Muscle of arm (tissue), 12 donors: Measurements from ENCODE around the gene CMPK1. TPM values are rescaled to one million over a fixed set of nuclear protein-coding genes. Genes with fewer than 3 reads are reported as not detected.
"Not testable (repeated sequence)": the region's sequence is repeated elsewhere in the genome, so short reads cannot be mapped to it uniquely, and the experiment has no call there.

Experiments
- DNase-seq: peaks from one replicate; pipeline ENCODE4 v3.0.0-alpha.2; 2013
- polyA plus RNA-seq, 12 donors: library from polyadenylated mRNA; unstranded; fragments of 120-200 nt; gene quantifications; one replicate each; pipeline ENCODE4 v1.2.1, GENCODE V29; 2013; ENCODE audit not compliant: insufficient read length in 12 of 12

Gene CMPK1
- polyA plus RNA-seq, 12 donors = 68.1 to 87.5 (median 79.1) TPM; not detected in 1

DNA sequence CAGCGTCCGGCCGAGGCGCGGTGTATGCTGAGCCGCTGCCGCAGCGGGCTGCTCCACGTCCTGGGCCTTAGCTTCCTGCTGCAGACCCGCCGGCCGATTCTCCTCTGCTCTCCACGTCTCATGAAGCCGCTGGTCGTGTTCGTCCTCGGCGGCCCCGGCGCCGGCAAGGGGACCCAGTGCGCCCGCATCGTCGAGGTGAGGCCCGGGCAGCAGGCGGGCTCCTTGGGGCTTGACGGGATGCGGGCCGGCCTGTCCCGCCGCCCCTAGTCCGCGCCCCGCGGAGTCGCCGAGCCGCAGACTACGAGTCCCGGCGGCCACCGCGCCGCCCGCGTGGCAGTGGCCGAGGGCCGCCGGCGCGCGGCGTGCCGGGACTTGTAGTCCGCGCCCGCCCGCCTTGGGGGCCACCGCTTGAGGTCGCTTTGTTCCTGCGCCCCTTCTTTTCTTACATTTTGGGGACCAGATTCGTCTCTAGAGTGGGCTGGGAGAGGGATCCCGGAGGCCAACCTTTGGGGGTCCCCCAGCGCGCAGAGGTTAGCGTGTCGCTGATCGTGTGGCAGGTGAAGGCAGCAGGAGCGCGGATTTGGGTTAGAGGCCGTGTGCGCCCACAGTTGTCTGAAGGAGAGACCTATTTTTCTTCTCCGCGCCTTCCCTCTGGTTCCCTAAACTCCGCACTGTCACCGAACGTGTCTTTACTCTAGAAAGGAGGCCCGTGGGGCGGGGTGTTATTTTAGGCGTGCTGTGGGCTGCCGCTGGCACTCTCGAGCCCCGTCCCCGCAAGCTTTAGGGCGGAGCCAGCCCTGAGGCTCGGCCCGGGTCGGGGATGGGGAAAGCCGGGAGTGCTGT lies 553 bp downstream of the CMPK1 start:
- peak; percentile 83 for DNase-seq

DNA sequence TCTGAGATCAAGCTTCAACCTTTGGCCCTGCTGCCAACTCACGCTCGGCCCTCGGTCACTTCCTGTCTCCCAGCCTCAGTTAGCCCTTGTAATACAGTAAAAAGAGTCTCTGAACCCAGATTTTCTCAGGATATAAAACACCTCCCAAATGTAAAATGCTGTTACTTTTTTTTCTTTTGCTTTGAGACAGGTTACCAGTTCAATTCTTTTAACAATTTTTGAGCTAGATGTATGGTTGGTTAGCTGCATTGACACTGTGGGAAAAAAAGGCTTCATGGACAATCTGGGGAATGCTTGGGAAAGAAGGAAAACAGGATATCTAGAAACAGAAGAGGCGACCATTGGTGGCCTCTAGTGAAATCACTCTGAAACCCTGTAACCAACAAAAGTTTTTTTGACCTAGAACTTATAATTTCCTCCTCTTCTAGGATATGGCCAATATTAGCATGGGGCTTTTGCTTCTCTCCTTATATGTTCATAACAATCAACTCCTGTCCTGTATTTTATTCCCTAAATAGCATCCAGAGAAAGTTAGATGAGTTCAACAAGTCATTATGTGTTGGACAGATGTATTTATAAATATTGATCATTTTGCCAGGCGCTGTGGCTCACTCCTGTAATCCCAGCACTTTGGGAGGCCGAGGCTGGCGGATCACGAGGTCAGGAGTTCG lies 1.3 kb downstream of the CMPK1 start:
- no peak for DNase-seq

DNA sequence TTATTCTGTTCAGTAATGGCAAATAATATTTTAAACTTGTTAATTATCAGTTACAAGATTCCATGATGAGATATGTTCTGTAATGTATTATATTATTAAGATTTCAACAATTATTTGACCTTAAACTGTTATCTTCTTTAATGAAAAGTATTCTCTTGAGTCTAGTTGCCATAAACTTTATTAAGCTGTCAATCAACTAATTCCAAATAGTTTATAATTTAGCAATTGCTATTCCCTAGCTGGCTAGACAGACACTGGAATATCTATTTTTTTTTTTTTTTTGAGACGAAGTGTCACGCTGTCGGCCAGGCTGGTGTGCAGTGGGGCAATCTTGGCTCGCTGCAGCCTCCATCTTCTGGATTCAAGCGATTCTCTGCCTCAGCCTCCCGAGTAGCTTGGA lies 3.8 kb downstream of the CMPK1 start:
- no peak for DNase-seq

DNA sequence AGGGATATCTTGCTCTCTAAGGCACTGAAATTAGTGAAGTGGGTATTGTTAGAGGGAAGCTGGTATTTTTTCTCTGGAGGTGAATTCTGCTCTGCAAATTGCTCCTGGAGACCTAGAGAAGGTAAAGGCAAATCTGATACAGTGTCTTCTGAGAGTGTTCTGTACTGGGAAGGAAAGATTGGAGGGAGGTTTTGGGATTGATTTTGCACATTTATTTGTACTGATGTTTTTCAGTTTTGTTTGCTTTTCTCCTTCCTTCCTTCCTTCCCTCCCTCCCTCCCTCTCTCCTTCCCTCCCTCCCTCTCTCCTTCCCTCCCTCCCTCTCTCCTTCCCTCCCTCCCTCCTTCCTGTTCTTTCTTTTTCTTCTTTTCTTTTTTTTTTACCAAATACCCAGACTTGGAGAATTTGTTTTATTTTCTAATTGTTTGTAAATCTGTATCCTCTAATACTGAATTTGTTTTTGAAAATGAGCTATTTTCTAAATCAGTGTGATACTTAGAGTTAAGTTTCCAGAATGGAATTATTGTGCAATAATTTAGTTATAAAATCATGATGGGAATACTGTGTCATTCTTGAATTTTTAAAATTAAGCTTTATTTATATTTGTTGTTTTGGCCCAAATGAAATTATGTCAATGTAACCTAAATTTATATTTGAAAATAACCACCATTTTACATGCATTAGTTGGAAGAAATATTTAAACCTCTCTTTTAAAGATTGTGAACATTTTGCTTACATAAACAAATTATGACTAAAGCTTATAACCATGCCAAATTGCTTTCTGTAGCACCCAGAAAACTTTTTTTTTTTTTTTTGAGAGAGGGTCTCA lies 4.9 kb downstream of the CMPK1 start:
- no peak for DNase-seq

DNA sequence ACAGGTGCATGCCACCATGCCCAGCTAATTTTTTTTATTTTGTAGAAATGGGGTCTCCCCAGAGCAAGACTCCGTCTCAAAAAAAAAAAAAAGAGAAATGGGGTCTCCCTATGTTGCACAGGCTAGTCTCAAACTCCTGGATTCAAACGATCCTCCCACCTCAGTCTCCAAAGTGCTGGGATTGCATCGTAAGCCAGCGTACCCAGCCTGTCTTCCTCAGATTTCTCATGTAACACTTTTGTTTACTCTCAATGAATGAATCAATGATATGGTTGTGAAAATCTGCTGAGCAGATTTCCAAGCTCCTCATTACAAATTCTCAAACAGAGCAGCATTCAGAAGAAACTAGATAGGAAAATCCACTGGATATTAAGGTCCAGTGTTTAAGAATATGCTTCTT lies 6.6 kb downstream of the CMPK1 start:
- no peak for DNase-seq

DNA sequence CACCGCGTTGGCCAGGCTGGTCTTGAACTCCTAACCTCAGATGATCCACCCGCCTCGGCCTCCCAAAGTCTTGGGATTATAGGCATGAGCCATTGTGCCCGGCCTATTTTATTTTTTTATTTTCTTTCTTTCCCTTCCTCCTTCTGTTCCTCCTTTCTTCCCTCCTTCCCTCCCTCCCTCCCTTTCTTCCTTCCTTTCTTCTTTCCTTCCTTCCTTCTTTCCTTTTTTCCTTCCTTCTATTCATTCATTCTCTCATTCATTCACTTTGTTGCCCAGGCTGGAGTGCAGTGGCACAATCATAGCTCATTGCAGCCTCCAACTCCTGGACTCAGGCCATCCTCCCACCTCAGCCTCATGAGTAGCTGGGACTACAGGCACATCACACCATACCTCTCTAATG lies 13.4 kb downstream of the CMPK1 start:
- not testable (repeated sequence) for DNase-seq

DNA sequence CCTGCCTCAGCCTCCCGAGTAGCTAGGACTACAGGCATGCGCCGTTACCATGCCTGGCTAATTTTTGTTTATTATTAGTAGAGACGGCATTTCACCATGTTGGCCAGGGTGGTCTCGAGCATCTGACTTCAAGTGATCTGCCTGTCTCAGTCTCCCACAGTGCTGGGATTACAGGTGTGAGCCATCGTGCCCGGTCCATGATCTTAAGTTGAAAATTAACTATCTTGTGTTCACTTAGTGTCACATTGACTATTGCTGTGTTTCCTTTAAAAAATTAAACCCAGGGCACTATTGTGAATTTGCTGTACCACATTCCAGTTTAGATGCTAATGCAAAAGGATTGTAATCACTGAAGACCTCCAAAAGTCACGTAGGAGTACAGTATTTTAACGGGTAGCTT lies 14.1 kb downstream of the CMPK1 start:
- DNase-seq = no peak

DNA sequence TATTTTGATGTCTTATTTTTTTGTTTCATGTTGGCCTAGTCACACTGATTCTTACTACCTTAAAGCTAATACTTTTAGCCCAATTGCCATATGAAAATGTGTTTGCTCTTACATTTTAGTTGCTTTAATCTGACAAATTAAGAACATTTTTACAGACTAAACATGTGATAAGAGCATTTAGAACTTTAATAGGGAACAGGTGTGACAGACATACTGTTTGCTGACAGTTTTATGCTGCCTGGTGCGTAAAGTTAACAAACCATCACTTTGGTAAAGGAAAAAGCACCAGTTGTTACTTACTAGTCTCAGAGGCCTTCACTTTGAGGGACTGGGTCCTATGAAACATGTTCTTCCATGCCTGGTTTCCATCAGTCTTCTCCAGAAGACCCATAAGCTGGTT lies 14.7 kb downstream of the CMPK1 start:
- no peak for DNase-seq

DNA sequence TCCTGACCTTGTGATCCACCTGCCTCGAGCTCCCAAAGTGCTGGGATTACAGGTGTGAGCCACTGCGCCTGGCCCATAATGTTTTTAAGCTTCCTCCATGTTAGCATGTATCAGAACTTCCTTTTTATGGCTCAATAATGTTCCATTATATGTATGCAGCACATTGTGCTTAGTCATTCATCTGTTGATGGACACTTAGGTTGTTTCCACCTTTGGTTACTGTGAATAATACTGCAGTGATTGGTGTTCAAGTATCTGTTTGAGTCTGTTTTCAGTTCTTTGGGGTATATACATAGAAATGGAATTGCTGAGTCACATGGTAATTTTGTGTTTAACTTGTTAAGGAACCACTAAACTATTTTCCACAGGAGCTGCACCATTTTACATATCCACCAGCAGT lies 17.7 kb downstream of the CMPK1 start:
- DNase-seq = no peak

DNA sequence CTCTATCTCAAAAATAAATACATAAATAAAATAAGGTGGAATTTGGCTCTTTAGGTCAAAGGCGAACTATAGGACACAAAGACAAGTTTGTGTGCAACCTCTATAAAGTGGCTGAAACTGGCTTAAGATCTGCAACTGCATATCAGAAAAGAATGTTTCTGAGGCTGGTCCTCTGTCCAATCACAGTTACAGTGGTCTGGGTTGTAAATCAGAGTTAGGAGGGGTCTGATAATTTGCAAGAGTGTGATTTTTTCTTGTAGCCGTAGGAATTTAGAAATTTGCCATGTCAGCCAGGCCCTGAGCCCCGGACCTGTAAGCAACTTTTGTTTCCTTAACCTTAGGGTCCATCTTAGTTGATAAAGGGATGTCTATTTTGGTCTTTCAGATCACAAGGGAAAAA lies 27.8 kb downstream of the CMPK1 start:
- no peak for DNase-seq

DNA sequence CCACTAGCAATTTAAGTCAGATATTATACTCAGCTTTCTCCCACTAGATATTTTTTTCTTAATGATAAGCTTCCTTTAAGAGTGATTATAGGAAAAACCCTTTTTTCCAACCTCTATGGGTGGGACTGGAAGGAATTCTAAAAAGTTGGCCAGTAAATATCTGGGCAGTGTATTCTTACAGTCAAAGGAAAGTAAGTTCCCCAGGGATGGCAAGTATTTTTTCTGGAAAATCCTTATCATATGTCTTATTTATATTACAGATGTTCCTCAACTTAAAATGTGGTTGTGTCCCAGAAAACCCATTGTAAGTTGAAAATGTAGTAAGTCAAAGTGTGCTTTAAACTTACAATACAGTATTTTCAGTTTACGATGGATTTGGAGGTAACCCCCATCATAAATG lies 29.2 kb downstream of the CMPK1 start:
- no peak for DNase-seq

DNA sequence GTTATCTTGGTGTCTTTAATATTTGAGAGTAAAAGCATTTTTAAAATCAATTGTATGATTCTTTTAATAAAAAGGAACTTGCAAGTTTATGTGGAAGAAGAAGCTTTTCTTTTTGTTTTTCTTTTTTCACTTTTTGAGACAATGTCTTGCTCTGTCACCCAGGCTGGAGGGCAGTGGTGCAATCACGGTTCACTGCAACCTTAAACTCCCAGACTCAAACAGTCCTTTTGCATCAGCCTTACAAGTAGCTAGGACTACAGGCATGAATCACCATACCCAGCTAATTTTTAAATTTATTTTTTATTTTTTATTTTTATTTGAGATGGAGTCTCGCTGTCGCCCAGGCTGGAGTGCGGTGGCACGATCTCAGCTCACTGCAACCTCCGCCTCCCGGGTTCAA lies 34.1 kb downstream of the CMPK1 start:
- DNase-seq = no peak

DNA sequence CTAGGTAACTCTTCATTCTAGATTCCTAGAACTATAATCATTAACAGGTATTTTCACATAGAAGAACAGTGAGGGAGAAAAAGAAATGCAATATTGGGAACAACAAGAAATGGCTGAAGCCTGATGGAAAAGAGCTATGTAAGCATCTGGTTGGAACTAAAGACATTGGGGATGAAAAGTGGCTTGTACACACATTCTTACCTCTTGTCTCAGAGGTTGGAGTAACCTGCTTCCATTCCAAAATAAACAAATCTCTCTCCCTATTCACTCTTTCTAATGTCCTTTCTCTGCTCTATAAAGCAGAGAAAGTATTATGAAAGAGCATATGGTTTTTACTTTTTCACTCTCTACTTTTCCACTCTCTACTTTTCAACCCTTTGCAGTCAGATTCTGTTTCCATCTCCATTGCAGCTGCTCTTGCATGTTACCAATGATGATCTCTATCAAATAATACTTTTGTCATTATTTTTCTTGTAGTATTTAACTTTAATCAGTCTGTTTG lies 37.5 kb downstream of the CMPK1 start:
- DNase-seq = no peak

DNA sequence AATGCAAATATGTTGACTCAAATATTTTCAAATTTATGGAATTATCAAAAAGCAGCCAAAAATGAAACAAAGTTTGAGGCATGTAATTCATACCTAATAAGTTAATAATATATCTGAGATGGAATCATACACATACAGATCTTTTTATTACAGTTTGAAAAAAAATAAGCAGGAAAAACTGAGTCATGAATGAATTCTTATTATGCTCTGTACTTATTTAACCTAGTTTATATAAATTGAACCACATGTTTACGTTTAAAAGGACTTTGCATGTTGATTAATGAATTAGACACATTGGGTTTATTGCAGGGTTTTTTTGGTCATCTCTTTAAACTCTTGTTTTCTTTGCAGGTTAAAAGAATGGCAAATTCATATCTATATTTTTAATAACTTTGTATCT lies 40.9 kb downstream of the CMPK1 start:
- DNase-seq = no peak

DNA sequence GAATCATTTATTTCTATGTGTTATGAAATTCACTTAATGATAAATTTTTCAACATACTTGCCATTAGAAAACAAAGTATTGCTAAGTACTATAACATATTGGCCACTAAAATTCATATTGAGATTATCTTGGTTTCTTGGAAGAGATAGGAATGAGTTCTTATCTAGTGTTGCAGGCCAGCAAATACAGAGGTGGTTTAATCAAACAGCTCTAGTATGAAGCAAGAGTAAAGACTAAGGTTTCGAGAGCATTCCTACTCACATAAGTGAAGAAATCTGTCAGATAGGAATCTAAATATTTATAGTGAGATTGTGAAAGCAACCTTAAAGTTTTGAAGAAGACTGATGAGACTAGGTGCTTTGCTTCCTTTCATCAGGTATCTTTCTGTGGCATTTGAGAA lies 44.6 kb downstream of the CMPK1 start:
- no peak for DNase-seq

DNA sequence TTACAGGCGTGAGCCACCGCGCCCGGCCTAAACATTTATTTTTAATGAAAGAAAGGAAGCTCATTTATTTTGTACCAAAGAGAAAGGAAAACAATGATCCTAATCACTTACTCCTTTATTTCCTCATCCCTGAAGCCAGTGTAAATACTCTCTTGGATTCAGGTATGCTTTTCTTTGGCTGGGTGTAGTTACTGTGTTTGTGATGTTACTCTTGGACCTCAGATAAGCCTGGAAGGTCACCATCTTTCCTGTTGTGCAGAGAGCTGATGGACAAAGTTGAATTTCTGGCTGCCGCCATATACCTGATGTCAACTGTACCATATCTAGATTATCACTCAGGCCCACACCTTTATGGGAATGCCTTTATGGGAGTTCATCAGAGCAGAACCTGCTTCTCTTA lies 47.1 kb downstream of the CMPK1 start:
- no peak for DNase-seq

DNA sequence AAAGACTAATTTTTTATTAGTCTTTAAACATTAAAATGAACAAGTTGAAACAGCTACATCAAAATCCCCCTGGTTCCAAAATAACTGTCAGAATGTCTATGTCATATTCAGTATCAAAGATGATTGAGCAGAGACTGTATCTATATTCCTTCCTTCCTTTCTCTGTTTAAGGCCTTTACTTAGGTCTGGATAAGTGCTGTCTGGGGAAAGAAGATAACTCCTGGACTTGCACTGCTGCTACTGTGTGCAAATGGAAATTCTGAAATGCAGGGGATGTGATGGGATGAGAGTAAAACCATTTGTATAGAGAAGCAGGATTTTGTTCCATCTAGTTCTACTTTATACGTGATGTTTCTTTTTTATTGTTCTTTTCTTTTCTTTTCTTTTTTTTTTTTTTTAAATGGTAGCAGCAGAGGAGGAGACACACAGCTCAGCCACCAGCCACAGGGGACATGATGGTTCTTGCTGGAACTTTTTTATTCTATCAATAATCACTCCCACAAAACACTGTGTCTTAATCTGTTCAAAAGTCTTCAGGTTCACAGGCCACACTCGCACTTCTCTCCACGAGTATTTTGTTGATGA lies 48.9 kb downstream of the CMPK1 start:
- DNase-seq = no peak

DNA sequence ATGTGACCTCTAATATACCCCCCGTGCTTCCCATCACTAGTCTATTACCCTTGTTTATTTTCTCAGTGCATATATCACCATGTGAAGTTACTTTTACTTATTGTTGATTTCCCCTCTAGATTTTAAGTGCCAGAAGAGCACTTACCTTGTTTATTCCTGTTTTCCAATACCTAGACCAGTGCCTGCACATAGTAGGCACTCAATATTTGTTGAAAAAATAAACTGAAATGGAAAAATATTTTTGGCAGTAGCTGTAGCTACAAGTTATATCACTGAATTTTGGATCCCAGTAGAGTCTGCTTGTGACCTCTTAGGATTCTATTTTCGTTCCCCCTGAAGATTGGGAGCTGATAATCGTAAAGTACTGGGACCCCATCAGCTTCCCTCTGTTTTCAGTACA lies 50.5 kb downstream of the CMPK1 start:
- no peak for DNase-seq

DNA sequence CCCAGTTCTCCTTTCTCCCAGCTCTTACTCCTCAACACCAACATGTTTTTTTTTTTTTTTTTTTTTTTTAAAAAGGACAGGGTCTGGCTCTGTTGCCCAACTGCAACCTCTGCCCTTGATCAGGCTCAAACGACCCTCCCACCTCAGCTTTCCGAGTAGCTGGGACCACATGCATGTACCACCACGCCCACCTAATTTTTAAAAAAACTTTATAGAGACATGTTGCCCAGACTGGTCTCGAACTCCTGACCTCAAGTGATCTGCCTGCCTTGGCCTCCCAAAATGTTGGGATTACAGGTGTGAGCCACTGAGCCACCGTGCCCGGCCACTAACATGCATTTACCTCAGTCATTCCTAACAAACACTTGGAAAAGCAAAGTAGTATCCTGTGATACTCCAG lies 51.4 kb downstream of the CMPK1 start:
- DNase-seq = no peak

DNA sequence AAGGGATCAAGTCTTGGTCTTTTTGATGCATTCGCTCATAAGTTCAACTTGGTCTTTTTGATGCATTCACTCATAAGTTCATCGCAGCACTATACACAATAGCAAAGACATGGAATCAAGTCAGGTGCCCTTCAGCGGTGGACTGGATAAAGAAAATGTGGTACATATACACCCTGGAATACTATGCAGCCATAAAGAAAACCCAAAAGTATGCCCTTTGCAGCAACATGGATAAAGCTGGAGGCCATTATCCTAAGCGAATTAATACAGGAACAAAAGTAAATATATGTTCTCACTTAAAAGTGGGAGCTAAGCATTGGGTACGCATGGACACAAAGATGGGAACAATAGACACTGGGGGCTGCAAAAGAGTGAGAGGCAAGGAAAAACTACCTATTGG lies 52.7 kb downstream of the CMPK1 start:
- no peak for DNase-seq

DNA sequence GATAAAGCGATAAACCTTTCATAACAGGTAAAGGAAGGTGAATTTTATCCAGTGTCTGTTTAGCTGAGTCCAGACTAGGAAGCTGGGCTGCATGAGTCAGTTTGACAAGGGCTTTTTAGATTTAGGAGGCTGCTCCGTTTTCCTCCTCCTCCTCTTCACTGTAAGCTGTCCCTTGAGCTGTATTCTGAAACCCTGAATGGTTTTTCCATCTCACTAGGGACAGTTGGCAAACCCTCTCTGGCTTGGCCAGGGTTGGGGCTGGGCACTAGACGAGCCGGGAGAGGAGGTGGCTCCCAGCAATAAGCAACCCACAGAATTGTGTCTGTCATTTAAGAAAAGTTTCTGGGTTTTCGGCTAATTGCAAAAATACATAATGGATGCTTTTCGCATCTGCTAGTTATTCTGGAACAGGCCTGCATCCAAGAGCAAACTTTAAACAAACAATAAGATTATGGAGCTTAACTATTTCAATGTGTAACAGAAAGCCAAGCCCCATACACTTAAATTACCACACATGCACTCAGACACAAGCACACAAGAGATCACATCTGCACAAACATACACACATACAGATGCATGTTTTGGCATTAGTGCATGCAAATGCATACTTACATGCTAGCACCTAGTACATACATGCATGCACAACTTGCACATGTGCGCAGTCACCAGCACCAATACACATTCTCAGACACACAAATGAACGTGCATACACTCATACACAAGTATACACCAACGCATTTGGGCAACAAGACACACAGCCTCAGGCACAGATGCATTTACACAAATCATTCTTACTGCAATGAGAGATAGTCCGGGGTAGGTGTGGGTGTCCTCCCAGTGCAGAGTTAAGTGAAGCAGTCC lies 54.7 kb downstream of the CMPK1 start:
- peak; percentile 50 for DNase-seq
